Panc1 (cell line): Measurements from ENCODE around the gene RBM45. TPM values are rescaled to one million over a fixed set of nuclear protein-coding genes. Genes with fewer than 3 reads are reported as not detected.

ENCODE experiments used
- ATAC-seq: fragments of 200-7000 bp; cut with Tn5 transposase; 2 replicates; pipeline ENCODE4 v1.9.1; 2020; ENCODE audit warnings: mild to moderate bottlenecking, moderate library complexity
- BruUV-seq: library from RNA; stranded (reverse); fragments of 400-500 nt; replicated peaks from 2 replicates; lab custom pipeline; 2021; lab: Mats Ljungman, UMichigan
- CTCF ChIA-PET: fragments of 300-600 bp; sonication (Branson Sonifier 250); formaldehyde crosslinking; loops from one replicate; lab custom pipeline; 2022; ENCODE audit warnings: antibody characterized with exemption; lab: Charles Lee
- POLR2A ChIA-PET: fragments of 300-600 bp; sonication (Branson Sonifier 250); formaldehyde crosslinking; loops from one replicate; lab custom pipeline; 2022; ENCODE audit warnings: antibody characterized with exemption; lab: Charles Lee
- DNase-seq: peaks from one replicate; pipeline ENCODE4 v3.0.0-alpha.2; 2010; ENCODE audit warnings: low read depth, low spot score
- H3K27ac ChIP-seq: 2 replicates; pipeline ENCODE4 v1.5.1; 2011; ENCODE audit warnings: mild to moderate bottlenecking, low read length, inconsistent platforms
- H3K27me3 ChIP-seq: fragments of 200-500 bp; sonication (Bioruptor generic); 2 replicates; pipeline ENCODE4 v1.6.0; 2014; ENCODE audit warnings: low read length, inconsistent platforms; ENCODE audit not compliant: control insufficient read depth, insufficient read depth
- H3K36me3 ChIP-seq: fragments of 200-500 bp; sonication (Bioruptor generic); 2 replicates; pipeline ENCODE4 v1.5.1; 2014; ENCODE audit warnings: inconsistent platforms, mild to moderate bottlenecking, low read length, moderate library complexity; ENCODE audit not compliant: control insufficient read depth, insufficient read depth
- H3K4me1 ChIP-seq: 2 replicates; pipeline ENCODE4 v1.5.1; 2011; ENCODE audit warnings: inconsistent platforms, mild to moderate bottlenecking, low read length, moderate library complexity; ENCODE audit not compliant: control insufficient read depth, insufficient read depth
- H3K4me3 ChIP-seq, 2 experiments: 2 replicates each; pipeline ENCODE4 v1.5.1; 2011 to 2012; ENCODE audit warnings: low read depth in 2 of 2, low read length in 2 of 2, mild to moderate bottlenecking in 2 of 2, inconsistent platforms in 1 of 2, moderate library complexity in 1 of 2
- H3K9me3 ChIP-seq: fragments of 200-500 bp; sonication (Bioruptor generic); 2 replicates; pipeline ENCODE4 v1.5.1; 2014; ENCODE audit warnings: low read depth, mild to moderate bottlenecking, inconsistent platforms, low read length, moderate library complexity; ENCODE audit not compliant: control insufficient read depth, insufficient read depth
- CTCF ChIP-seq: fragments of 450-650 bp; IDR thresholded peaks from 2 replicates; pipeline ENCODE4 v1.5.1; 2017; ENCODE audit warnings: mild to moderate bottlenecking
- POLR2AphosphoS5 ChIP-seq: IDR thresholded peaks from 2 replicates; pipeline ENCODE4 v1.6.1; 2012; ENCODE audit warnings: mild to moderate bottlenecking, low read depth, low read length, moderate library complexity
- REST ChIP-seq, 2 experiments: IDR thresholded peaks; 2 replicates each; pipeline ENCODE4 v1.6.1; 2011 to 2012; ENCODE audit warnings: low read depth in 2 of 2, control low read depth in 1 of 2, low read length in 1 of 2, mild to moderate bottlenecking in 1 of 2, moderate library complexity in 1 of 2; ENCODE audit not compliant: insufficient read depth in 1 of 2
- SIN3A ChIP-seq: IDR thresholded peaks from 2 replicates; pipeline ENCODE4 v1.6.1; 2012; ENCODE audit warnings: low read depth, mild to moderate bottlenecking, low read length, moderate library complexity, borderline replicate concordance; ENCODE audit not compliant: insufficient read depth
- TCF7L2 ChIP-seq: IDR thresholded peaks from 2 replicates; pipeline ENCODE4 v1.6.1; 2011; ENCODE audit warnings: mild to moderate bottlenecking, low read depth, low read length, inconsistent platforms
- in situ Hi-C: cut with HindIII; loops from 2 replicates; pipeline ENCODE4 v1.10.0; 2016; ENCODE audit warnings: low sequenced_read_pairs, low pct_unique_long_range_greater_than_20kb
- intact Hi-C: fragments of 100-400 bp; cut with micrococcal nuclease; formaldehyde crosslinking; loops from one replicate; pipeline ENCODE4 v1.10.0; 2022; ENCODE audit not compliant: unreplicated experiment
- total RNA-seq: library from RNA; stranded (reverse); gene quantifications from one replicate; pipeline ENCODE4 v1.2.1, GENCODE V29; 2021; ENCODE audit not compliant: unreplicated experiment

RBM45 gene
- total RNA-seq, 1 experiment from 2014 or later = 14.1 TPM

GRCh38 chr2:178111743-178112142 lies 494 bp upstream of the RBM45 start:
- Histone ChIP-seq H3K27me3 (0 out of 2 replicates have a peak, but pooled peaks cover 2% of the 10 kb centered on the region), H3K4me1 (peaks cover 6% of the 10 kb centered on the region), H3K9me3 (no peaks in the 10 kb centered on the region), H3K27ac (no peak overlapping the region), H3K36me3 (no peaks in the 10 kb centered on the region; the same call in 1 of the 2 replicates), H3K4me3 (no peak overlapping the region)
- TF ChIP-seq TCF7L2 = no peak
- TF ChIP-seq CTCF = no peak
- TF ChIP-seq SIN3A = no peak
- TF ChIP-seq POLR2AphosphoS5 = no peak
- in situ Hi-C loops = no loop called here
- intact Hi-C loops = loop anchor here (2.0 to 5.0 kb wide), 3 partner anchors 169 to 301 kb away; no protein-coding TSS in a partner anchor
- DNase-seq (no peak), ATAC-seq (no peak)
- ChIA-PET CTCF (interaction anchor here (2.1 kb wide), 1 partner anchor 16 kb away, joined by 5 read pairs; no protein-coding TSS in a partner anchor), POLR2A (no interaction called here)
- no TSS peak for BruUV-seq

GRCh38 chr2:178114462-178114861 lies 2.2 kb downstream of the RBM45 start:
- Histone ChIP-seq H3K9me3 (no peaks in the 10 kb centered on the region), H3K27ac (no peak overlapping the region), H3K27me3 (no peaks in the 10 kb centered on the region), H3K4me1 (peaks cover 6% of the 10 kb centered on the region), H3K36me3 (peaks cover 3% of the 10 kb centered on the region), H3K4me3 (no peak overlapping the region)
- in situ Hi-C loops (no loop called here), intact Hi-C loops (loop anchor here (5.0 kb wide), 2 partner anchors 283 to 298 kb away; no protein-coding TSS in a partner anchor)
- DNase-seq = no peak
- ChIA-PET POLR2A (no interaction called here), CTCF (no interaction called here)
- ATAC-seq = no peak
- TF ChIP-seq POLR2AphosphoS5 = no peak
- TF ChIP-seq SIN3A = no peak
- TF ChIP-seq CTCF = no peak
- no peak for TF ChIP-seq TCF7L2
- TF ChIP-seq REST (IDR thresholded peaks at IDR 0.05; ENCODE audit: insufficient read depth in 1 of 2, low read depth in 2 of 2, low read length in 1 of 2) = no peak
- BruUV-seq = no TSS peak
